Left ventricle myocardium inferior (tissue), 1 donor: ENCODE measurements around the gene TMEM114. TPM values are rescaled to one million over a fixed set of nuclear protein-coding genes. Genes with fewer than 3 reads are reported as not detected.

Experiments used
- DNase-seq: peaks from one replicate; pipeline ENCODE4 v3.0.0-alpha.2; 2020
- H3K27ac ChIP-seq: fragments of 200-600 bp; replicated peaks from 2 replicates; pipeline ENCODE4 v1.8.0; 2021
- H3K27me3 ChIP-seq: fragments of 200-600 bp; 2 replicates; pipeline ENCODE4 v1.8.0; 2021; ENCODE audit warnings: low read depth
- H3K36me3 ChIP-seq: fragments of 200-600 bp; 2 replicates; pipeline ENCODE4 v1.8.0; 2021
- H3K4me1 ChIP-seq: fragments of 200-600 bp; 2 replicates; pipeline ENCODE4 v1.8.0; 2021
- H3K4me3 ChIP-seq: fragments of 200-600 bp; 2 replicates; pipeline ENCODE4 v1.8.0; 2021; ENCODE audit warnings: mild to moderate bottlenecking, moderate library complexity
- H3K9me3 ChIP-seq: fragments of 200-600 bp; replicated peaks from 2 replicates; pipeline ENCODE4 v1.8.0; 2021
- intact Hi-C: fragments of 100-400 bp; cut with micrococcal nuclease; formaldehyde crosslinking; loops from one replicate; pipeline ENCODE4 v1.11.0; 2022
- total RNA-seq: library from RNA; stranded (reverse); fragmentation: NEBNext Ultra II Directional; extraction: Animal tissue kit (Norgen Biotek cat#: 25700); gene quantifications from one replicate; pipeline ENCODE4 v1.2.1, GENCODE V29; 2021
- TF ChIP-seq, protein P1 (sequence below): fragments of 200-600 bp; IDR thresholded peaks from 2 replicates; pipeline ENCODE4 v1.8.0; 2021; ENCODE audit warnings: antibody characterized with exemption, mild to moderate bottlenecking, borderline replicate concordance
- donor health status: DM: no; HTN: yes; CAD: no; lungs with severe emphysema.

TMEM114 gene
- total RNA-seq, 1 donor from 2014 or later, result not detected

DNA sequence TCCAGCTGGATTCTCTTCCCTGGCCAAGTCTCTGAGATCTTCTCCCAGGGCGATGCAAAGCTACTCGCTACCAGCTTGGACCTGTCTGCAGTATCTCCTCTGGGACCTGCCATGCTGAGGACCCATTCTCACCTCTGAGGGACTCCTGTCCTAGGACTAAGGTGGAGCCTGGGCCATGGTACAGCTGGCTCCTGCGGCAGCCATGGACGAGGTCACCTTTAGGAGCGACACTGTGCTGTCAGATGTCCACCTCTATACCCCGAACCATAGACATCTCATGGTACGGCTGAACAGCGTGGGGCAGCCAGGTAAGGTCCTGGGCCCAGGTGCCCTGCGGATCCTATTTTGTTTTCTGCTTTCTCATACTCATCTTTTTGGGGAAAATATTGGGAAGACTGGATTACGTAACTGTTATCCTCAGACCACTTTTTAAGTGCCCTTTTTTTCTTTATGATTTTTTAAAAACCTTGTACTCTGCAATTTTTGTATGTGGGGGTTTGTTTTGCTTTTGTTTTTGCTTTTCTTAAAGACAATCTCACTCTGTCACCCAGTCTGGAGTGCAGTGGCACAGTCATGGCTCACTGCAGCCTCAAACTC lies 35.3 kb upstream of the TMEM114 start:
- no peaks in the 10 kb centered on the region for H3K27me3 ChIP-seq
- peaks cover 35% of the 10 kb centered on the region for H3K4me1 ChIP-seq
- intact Hi-C loops, result no loop called here
- H3K27ac ChIP-seq, result no peak overlapping the region
- no peak overlapping the region for H3K4me3 ChIP-seq
- DNase-seq, result no peak
- TF ChIP-seq, protein P1, sequence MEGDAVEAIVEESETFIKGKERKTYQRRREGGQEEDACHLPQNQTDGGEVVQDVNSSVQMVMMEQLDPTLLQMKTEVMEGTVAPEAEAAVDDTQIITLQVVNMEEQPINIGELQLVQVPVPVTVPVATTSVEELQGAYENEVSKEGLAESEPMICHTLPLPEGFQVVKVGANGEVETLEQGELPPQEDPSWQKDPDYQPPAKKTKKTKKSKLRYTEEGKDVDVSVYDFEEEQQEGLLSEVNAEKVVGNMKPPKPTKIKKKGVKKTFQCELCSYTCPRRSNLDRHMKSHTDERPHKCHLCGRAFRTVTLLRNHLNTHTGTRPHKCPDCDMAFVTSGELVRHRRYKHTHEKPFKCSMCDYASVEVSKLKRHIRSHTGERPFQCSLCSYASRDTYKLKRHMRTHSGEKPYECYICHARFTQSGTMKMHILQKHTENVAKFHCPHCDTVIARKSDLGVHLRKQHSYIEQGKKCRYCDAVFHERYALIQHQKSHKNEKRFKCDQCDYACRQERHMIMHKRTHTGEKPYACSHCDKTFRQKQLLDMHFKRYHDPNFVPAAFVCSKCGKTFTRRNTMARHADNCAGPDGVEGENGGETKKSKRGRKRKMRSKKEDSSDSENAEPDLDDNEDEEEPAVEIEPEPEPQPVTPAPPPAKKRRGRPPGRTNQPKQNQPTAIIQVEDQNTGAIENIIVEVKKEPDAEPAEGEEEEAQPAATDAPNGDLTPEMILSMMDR, result no peak
- no peaks in the 10 kb centered on the region for H3K9me3 ChIP-seq
- peaks cover 54% of the 10 kb centered on the region for H3K36me3 ChIP-seq

GRCh38 chr16:8623634-8624033 lies 33.3 kb upstream of the TMEM114 start:
- H3K27me3 ChIP-seq, result no peaks in the 10 kb centered on the region
- no peaks in the 10 kb centered on the region for H3K9me3 ChIP-seq
- TF ChIP-seq, protein P1, result no peak
- peaks cover 34% of the 10 kb centered on the region for H3K36me3 ChIP-seq
- no peak overlapping the region for H3K4me3 ChIP-seq
- peaks cover 35% of the 10 kb centered on the region for H3K4me1 ChIP-seq
- H3K27ac ChIP-seq, result no peak overlapping the region
- intact Hi-C loops, result no loop called here
- DNase-seq, result no peak

GRCh38 chr16:8622315-8622656 lies 32.0 kb upstream of the TMEM114 start:
- H3K9me3 ChIP-seq, result no peaks in the 10 kb centered on the region
- H3K4me1 ChIP-seq, result peaks cover 35% of the 10 kb centered on the region
- peaks cover 21% of the 10 kb centered on the region for H3K36me3 ChIP-seq
- H3K4me3 ChIP-seq, result peak overlapping the region; percentile 99
- H3K27me3 ChIP-seq, result no peaks in the 10 kb centered on the region
- TF ChIP-seq, protein P1, result no peak
- intact Hi-C loops, result no loop called here
- no peak for DNase-seq
- H3K27ac ChIP-seq, result no peak overlapping the region

DNA sequence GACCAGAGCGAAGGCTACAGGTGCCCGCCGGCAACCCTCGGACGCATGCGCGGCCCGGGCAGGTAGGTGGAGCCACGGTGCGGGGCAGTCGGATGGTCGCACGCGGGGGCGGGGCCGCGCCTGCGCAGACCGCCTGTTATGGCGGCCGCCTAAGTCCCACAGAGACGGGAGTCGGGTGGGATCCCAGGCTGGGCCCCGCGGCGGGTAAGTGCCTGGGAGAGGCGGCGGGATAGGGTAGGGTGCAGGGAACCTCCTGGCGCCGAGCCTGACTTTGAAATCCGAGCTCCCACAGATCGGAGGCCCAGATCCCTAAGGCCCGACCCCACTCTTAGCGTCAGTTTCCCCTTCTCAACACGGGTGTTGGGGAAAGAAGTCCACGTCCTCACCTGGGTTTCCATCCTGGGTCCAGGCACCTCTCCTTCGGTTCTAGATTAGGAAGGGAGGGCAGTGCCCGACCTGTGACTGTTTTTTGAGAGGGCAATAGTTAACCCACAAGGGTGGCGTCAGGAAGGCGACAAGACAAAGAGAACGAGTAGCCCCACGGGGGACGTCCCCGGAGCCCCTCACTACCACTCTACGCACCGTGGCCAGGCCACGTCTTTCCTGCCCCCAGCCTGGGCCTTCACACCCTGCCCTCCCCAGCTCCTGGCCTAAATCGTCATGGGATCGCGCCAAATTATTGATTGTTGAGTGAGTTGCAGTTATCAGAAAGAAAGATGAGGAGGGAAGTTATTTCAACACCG lies 31.4 kb upstream of the TMEM114 start, which contains the start of gene METTL22:
Gene METTL22 (plus strand): TSS at position 127 of the 743 bp plus-strand sequence. CDS start 3,968 bp downstream, outside the sequence.
- peak within 1 kb of the TSS; percentile 88 for H3K27ac ChIP-seq
- peak; percentile 92 for DNase-seq
- no peaks in the 10 kb centered on the region for H3K27me3 ChIP-seq
- TF ChIP-seq, protein P1, result no peak
- H3K4me3 ChIP-seq, result peak within 1 kb of the TSS; percentile 99
- H3K9me3 ChIP-seq, result no peaks in the 10 kb centered on the region
- peaks cover 30% of the 10 kb centered on the region for H3K4me1 ChIP-seq
- intact Hi-C loops, result no loop called here
- H3K36me3 ChIP-seq, result peaks cover 16% of the 10 kb centered on the region

- peak overlapping the region; percentile 88 for H3K27ac ChIP-seq
- peaks cover 10% of the 10 kb centered on the region for H3K36me3 ChIP-seq
- H3K4me3 ChIP-seq, result peak overlapping the region; percentile 99
- intact Hi-C loops, result no loop called here
- peaks cover 30% of the 10 kb centered on the region for H3K4me1 ChIP-seq
- H3K27me3 ChIP-seq, result peaks cover 3% of the 10 kb centered on the region
- no peak for DNase-seq
- TF ChIP-seq, protein P1, result no peak
- H3K9me3 ChIP-seq, result no peaks in the 10 kb centered on the region
Measured at GRCh38 chr16:8621222-8621571, 30.9 kb upstream of the TMEM114 start.
